ENCODE measurements around the gene NUMA1.

The NUMA1 gene

DNA sequence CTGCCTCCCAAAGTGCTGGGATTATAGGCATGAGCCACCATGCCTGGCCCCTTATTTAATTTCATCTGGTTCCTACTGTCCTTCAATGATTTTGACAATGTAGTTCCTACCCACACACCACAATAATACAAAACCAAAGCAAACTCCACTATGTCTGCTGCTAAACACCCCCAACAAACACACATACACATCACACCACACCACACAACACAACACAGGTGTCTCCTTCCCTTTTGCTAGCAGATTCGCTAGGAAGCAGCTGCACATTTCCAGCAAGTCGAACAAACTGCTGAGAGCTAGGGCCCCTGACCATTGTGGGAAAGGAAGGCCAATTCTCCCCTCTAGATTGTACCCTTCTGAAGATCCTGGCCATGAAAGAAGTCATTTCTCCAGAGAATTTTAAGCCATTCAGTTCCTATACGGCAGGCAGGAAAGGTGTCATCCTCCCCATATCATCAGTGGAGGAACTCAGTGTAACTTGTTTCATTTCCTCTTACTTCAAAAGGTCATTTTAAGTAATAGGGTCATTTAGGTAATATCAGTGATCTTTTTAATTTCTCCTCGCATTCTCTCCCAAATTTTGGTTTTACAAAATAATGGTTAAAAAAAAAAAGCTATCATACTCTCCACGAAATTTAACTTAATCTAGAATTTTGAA lies 18.5 kb downstream of the NUMA1 start:
- no peak for DNase-seq

DNA sequence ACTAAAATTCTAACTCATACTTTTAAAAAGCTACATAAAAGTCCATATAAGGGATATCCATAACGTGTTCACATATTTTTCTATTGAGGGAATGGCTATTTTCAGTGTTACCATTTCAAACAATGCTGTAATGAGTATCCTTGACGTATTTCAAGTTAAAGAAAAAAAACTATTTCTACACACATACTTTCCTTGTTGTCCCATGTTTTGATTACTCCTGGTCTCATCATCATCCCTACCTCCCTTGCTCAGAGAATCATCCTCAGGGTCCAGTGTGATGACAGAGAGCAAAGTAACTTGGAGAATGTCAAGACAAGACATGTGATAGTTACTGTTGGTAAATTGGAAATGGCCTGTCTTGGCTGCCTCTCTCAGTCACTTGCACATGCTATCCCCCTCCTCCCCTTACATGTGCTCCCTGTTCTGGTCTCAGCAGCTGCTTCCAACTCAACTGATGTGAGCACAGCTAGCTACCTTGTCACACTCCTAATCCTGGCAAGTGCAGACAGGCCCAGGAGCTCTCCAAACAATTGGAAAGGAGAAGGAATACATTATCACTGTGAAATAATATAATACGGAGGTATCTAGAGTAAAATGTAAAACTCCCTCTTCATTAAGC lies 21.8 kb downstream of the NUMA1 start:
- DNase-seq, result no peak

DNA sequence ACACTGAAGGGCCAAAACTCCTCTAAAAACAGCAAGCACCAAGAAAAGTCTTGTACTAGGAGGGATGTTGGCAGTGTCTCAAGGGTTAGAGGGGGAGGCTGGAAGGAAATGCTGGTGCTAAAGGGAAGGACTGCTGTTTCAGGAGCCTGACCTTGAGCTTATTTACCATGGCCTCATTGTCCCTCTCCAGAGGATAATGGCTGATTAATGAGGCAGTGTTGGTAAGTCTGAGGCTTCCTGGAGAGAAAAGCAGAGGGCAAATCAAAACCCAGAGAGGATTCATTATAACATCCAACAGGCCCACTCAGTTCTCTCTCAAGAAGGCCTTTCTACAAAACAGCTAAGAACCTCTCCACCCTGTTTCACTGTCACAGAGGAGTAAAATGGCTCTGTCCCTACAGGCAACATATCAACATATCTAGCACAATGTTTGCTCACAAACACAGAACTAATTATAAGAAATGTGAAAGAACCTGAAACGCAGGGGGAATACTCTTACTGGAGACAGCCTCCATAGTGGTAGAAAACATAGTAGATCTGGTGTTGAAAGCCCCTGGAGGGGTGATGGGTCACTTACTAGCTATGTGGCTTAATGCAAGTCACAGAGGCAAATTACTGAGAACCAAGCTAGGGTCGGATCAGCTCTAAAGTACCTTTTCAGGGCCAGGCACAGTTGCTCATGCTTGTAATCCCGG lies 31.4 kb downstream of the NUMA1 start:
- DNase-seq, result no peak

DNA sequence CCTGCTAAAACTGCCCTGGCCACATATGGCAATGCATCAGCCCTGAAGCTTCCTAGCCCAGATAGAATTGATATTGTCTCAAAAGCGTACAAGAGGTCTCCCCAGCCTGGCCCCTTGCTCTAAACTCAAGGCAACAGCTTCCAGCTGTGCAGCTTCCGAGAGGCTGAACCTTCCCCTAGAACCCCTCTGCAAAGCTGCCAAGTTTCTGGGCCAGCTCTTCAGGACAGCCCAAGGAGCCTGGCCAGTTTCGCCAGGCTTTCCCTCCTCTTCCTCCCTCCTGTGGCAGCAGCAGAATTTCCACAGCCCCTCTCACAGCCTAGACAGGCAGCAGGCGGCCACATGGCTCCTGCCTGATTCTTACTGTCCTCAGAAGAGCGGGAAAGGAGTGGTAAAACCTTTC lies 34.5 kb downstream of the NUMA1 start:
- no peak for DNase-seq

DNA sequence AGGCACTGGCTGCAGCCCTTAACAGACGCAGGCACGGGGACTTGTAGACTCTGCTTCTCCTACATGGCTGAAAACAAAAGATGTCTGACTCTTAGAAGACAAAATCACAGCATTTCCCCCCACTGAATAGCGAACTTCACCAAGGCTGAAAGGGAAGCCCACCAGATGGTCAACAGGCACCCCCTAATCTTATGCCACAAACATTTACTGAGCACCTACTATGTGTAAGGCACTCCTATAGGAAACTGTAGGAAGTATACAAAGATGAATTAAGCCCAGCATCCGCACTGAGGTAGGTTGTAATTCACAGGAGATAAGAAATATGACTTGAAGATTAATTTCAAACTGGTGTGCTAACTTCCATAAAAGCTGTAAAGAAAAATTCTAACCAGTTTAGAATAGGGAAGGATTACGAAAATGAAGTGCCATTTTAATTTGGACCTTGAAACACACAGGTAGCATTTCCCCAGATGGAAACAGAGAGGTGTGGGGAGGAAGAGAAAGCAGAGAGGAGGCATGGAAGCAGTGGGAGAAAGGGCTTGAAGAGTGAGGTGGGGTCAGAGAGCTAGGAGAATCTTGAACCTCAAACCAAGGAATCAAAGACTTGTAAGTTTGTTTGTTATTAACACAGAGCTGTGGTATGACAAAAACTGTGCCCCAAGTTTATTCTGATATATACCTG lies 38.1 kb downstream of the NUMA1 start:
- no peak for DNase-seq

DNA sequence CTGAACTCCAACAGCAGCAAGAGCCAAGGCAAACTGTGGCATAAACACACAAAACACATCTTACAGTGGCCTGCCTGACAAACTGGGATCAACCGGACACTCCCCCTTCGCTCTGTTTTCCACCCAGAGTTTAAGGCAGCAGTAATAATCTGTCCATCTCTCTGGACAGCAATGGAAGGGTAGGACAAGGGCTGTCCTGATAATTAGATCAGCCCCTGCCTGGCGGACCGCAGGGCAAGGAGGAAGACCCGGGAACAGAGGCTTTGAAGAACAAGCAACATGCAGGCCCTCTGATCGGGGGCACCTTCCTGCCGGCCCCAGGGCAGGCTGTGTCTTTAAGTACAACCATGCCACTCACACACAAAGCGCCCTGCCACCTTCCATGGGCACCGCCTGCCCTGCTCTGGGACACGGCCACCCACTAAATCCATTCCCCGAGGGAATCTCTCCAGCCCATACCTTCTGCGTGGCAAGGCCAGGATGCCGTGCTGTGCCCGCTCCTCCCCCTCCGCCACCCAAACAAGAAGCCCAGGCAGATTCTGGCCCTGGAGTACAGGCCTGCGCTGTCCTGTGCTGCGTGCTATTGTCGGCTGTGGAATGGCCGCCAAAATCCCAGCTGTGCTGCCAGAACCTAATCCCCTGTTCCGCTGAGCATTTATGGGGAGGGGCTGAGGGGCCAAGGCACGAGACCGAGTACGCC lies 38.8 kb downstream of the NUMA1 start:
- peak in 3 of 4 experiments; percentile 10 to 53 (median 31) for DNase-seq

DNA sequence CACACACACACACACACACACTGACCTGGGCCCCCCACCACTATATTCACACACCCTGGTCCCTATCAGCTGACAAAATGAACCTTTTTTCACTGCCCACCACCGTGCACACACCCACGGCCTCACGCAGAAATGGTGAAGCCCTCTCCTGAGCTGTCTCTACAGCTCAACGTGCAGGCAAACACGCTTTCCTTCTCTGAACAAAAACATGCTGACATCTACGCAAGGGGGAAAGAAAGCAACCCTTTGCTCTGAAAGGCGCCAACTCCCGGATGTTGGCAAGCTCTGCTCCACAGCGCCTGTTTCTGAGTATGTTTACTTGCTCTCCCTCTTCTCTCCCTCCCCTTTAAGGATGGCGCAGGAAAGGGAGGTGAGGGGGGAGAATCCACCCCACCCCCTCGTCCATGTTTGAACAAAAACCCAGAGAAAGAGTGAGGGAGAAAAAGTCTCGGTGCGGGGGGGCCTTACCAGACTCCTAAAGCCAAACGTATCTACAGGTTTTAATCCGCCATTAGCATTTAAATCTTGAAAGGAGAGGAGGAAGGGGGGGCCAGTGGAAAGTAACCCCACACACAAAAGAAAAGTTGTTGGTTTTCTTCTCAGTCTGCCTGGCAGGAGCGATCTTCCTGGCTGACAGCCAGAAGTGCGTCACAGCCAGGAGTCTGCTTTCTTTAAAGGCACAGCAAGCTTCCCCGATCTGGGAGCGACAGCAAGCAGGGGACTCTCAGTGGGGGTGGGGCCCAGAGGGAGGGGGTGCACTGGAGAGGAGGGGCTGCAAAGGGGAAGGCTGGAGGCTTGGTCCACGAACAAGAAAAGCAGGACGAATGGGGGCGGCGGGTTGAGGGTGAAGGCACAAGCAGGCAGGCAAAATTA lies 39.6 kb downstream of the NUMA1 start:
- peak in 3 of 4 experiments; percentile 43 to 57 (median 52) for DNase-seq

DNA sequence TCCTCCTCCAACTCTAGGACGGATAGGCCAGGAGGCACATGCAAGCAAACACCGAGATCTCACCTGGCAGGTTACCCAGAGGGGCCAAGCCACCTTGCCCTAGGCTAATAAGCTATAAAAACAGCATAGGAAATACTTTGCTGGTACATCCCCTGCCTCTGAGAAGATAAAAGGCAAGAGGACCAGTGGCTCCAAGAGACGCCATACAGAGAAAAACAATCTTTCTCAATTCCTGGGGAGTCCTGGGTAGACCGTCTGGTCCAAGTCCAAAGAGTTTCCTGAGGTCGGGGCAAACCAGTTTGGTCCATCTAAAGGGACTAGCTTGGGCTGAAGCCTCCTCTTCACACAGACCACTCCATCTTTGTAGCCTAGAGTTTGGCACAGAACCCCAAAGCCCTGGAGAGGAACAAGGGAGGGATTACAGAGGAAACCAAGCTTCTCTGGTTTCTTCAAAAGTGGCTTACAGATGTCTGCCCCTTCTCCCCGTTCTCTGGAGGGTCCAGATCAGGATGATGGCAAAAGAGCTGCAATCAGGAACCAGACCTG lies 40.4 kb downstream of the NUMA1 start:
- no peak for DNase-seq

DNA sequence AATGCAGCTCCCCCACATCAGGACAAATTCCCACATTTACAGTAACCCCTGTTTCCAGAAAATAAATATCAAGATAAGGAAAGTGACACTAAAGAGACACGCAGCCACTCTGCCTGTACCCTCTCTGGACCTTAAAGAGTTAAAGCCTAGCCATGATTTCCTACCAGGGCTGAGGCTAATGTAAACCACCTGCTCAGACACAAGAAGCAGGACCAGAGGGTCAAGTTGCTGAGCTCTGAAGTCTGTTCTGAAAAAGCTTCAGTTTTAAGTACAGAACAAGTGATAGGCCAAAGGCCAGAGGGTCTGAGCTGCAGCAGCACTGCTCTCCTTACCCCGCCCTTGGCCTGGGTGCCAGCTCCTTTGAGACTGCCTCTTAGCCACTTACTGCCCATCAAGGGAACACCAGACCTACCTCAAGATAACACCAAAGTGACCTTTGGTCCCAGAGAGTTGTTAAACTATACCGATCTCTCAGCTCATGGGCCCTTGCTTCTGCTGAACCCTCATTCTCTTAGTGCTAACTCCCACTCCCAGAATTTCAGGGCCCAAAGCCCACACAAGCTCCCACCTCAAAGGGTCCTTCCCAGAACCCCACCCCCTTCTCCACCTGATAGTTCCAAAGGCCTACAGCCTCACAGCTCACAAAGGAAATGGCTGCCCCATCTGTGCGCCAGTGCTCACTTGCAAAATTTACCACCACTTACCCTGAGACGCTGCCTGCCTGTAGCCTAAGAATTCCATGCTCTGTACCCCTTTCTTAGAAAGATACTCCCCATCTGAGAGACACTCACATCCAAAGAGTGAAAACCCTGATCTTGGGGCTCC lies 41.1 kb downstream of the NUMA1 start:
- no peak for DNase-seq

DNA sequence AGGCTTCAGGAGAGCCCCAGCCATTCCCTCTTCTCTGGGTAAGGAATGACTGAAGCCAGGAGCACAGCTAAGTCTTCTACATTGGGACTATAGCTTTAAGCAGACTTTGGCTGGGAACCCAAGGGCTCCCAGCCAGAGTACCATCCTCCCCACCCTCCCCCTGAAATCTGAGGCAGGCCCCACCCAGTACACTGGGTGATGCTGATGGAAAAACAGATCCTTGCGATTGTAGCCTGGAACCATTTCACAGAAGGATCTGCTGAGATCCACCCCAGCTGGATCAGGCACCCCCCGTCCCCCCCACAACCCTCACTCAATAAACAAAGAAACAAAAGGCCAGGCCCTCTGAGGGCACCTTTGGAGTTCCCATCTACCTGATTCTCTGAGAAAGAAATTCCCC lies 41.9 kb downstream of the NUMA1 start:
- DNase-seq, result no peak

DNA sequence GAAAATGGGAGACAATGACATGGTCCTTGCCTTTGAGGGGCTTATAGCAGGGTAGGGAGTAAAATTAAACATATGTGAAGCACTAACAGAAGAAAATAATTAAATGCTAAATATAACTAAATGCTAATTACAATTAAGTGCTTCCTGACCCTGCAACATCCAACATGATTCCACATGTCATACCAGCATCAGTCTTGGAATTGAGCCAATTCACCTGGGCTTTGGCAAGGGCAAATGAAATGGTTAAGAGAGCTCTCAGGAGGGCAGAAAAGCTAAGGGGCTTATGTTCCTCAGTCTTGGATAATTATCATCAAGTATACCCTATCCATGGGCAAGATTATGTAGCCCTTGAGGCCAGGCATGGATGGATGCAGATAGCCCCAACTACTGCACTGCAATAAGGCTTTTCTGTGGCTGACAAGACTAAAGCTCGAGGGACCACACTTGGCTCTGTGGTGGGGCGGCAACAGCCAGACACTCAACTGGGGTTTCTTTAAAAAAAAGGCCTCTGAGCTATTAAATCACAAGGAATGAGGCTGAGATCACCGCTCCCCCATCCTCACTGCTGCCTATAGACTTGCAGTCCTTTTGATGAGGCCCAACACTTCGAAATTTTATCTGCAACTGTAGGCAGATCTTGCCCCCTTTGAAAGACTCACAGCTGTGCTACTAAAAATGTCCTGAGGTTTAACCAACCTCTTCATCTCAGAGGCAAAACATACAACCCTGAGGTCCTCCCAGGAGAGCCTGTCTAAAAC lies 42.6 kb downstream of the NUMA1 start:
- no peak for DNase-seq

DNA sequence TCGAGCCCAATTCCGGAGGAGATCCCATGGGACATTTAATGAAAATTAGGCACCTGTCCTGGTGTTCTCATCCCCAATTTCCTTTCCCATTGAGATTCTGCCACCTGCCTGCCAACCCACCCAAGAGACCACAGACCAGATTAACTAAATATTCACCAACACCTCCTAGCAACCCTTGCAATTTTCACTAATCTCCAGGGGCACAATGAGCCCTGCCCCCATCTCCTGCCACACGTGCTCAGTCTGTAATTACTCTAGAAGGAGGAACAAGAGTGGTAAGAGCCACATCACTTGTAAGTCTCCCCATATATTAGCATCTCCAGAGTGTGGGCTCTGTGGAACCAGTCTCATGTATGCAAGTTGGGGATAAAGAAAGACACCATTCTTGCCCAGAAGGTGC lies 43.7 kb downstream of the NUMA1 start:
- DNase-seq, result no peak

DNA sequence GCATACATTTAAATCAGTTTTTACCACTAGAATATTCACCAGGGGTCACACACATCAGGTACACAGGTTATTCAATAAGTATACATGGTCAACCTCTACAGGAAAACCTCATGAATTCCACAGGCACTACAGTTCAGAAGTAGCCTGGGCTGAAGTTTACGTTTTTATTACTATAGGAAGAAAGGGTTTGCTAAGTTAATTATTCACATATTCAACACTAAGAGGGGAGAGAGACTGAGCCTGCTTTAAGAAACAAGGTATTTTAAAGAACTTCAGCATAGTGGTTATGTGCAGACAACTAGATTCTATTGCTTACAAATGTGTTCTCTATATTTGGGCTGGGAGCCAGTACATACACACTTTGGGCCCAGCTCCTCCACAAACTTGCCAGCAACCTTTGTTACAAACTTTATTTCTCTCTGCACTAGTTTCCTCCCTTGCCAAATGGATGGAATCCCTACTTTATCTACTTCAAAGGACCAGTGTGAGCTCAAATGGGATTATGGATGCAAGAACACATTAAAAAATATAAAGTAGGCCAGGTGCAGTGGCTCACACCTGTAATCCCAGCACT lies 49.8 kb downstream of the NUMA1 start:
- no peak for DNase-seq

DNA sequence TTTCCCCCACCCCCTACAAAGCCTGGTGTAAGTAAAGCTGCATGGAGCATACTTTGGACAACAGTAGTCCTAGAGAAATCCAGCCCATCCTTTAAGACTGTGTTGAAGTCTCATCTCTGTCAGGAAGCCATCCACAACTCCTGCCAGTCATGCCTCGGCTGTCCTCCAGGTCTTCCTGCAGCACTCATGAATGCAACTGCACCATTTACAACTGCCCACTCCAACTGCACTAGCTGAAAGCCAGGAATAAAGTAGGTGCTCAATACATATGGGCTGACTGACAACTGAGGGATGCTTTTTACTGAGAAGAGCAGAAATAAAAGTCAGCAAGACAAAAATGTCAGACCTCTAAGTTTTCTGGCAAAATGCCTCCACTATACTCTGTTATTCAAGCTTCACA lies 54.3 kb downstream of the NUMA1 start:
- no peak for DNase-seq

DNA sequence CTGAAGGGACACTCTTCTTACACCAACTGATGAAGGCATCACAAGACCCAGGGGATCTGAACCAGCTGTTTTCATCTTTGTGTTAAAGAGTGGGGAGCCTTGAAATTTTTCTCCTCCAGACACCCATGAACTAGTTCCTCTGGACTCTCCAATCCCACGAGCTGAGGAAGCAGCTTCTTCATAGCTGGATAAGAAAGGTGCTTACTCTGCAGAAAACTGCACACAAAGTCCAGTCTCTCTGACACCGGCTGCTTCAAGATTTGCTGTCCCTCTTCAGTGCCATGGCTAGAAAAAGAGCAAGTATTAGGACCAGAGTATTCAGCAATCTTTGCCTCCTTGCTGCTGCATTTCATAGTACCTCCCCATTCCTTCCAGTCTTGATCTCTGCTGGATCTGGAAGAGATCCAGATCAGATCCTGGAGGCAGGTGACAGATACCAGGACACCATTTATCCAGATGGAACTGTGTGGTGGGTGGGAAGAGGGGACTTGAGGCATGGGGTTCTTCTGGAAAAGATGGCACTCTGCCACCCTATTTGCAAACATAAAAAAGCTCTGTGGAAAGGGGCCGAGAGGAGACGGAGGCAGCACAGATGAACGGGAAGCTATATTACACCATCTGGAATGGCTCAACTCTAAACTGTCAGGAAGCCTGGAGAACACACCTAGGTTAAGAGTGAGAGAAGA lies 56.1 kb downstream of the NUMA1 start:
- DNase-seq, result no peak

DNA sequence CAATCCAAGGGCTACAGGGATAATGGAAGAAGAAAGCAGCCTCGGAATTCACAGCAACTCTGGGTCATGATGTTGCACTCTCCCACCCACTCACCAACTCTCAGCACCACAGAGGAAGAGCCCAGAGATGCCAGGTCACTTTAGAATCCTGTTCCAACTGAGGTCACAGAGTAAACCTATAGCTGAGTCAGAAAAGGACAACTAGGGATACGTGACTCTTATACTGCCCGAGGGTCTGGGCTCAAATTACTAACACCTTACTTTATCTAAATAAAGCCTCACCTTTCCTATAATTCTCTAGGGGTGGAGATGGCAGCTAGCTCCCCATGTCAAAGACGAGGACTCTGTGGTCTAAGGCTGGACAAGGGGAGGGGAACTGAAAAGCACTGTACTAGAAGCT lies 57.0 kb downstream of the NUMA1 start:
- DNase-seq, result no peak

DNA sequence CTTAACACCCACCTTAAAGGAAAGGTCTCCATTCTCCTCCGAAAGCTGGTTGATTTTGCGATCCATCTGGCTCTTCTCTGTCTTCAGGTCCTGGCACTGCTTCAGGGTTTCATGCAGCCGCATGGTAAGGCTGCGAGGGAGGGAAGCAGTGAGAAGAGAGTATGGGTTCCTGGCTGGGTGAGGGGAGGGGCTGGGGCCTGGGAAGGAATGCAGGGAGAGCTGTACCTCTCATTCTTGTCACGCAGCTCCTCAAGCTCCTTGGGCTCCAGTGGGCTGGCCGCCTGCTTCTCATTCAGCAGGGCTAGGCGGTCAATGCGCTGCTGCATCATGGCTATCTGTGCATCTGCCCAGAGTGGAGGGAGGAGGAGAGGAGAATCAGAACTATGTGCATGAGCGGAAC lies 62.2 kb downstream of the NUMA1 start:
- no peak for DNase-seq

DNA sequence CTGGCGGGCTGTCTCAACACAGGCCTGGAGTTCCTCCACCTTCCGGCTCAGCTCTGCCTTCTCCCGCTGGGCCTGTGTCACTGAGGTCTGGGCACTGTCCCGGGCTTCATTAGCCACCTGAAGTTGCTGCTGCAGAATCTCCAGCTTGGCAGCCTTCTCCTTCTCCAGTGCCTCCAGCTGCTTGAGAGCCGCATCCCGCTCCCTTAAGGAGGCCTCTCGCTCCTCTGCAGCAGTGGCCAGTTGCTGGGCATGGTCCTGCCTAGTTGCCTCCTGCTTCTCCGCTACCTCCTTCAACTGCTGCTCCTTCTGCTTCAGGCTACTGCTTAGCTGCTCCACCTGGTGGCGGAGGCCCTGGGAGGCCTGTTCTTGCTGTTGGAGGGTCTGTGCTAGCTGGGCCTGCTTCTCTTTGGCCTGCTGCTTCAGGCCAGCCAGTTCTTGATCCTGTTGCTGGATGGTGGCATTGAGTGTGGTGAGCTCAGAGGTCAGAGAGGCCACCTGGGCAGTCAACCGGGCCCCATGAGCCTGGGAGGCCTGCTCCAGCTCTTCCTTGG lies 64.8 kb downstream of the NUMA1 start:
- DNase-seq, result no peak

Measured in activated CD4-positive, CD25-positive, alpha-beta regulatory T cell (primary cell).